ENCODE results near the gene APEH. TPM values are rescaled to one million over a fixed set of nuclear protein-coding genes. Genes with fewer than 3 reads are reported as not detected.

APEH gene
- total RNA-seq, 1 donor from 2014 or later: 141 TPM

- TF ChIP-seq, protein P1, sequence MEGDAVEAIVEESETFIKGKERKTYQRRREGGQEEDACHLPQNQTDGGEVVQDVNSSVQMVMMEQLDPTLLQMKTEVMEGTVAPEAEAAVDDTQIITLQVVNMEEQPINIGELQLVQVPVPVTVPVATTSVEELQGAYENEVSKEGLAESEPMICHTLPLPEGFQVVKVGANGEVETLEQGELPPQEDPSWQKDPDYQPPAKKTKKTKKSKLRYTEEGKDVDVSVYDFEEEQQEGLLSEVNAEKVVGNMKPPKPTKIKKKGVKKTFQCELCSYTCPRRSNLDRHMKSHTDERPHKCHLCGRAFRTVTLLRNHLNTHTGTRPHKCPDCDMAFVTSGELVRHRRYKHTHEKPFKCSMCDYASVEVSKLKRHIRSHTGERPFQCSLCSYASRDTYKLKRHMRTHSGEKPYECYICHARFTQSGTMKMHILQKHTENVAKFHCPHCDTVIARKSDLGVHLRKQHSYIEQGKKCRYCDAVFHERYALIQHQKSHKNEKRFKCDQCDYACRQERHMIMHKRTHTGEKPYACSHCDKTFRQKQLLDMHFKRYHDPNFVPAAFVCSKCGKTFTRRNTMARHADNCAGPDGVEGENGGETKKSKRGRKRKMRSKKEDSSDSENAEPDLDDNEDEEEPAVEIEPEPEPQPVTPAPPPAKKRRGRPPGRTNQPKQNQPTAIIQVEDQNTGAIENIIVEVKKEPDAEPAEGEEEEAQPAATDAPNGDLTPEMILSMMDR (IDR thresholded peaks at IDR 0.05; ENCODE audit: insufficient read depth, low read length, poor library complexity, severe bottlenecking): no peak
These were observed 12.9 kb upstream of the APEH start for GRCh38 chr3:49661281-49661680.

DNA sequence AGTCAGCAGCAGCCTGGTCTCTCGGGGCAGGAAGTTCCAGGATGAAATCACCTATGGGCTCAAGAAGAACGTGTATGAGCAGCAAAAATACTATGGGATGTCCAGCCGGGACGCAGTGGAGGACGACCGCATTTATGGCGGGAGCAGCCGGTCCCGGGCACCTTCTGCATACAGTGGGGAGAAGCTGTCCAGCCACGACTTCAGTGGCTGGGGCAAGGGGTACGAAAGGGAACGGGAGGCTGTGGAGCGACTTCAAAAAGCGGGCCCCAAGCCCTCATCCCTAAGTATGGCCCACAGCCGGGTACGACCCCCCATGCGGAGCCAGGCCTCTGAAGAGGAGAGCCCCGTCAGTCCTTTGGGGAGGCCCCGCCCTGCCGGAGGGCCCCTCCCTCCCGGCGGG lies 12.1 kb upstream of the APEH start:
- TF ChIP-seq, protein P1 (IDR thresholded peaks at IDR 0.05; ENCODE audit: insufficient read depth, low read length, poor library complexity, severe bottlenecking): no peak
- no peaks in the 10 kb centered on the region for H3K36me3 ChIP-seq (ENCODE audit: control insufficient read depth, insufficient read depth, low read length)
- no peak overlapping the region for H3K4me3 ChIP-seq (ENCODE audit: low read depth, low read length)
- peaks cover 9% of the 10 kb centered on the region for H3K27me3 ChIP-seq (ENCODE audit: control insufficient read depth, insufficient read depth, low read length)
- DNase-seq (ENCODE audit: low read depth): no peak

More at GRCh38 chr3:49661281-49661680, 12.9 kb upstream of the APEH start:
- Histone ChIP-seq H3K4me3 (ENCODE audit: low read depth, low read length) (no peak overlapping the region), H3K27me3 (ENCODE audit: control insufficient read depth, insufficient read depth, low read length) (peaks cover 14% of the 10 kb centered on the region), H3K36me3 (ENCODE audit: control insufficient read depth, insufficient read depth, low read length) (no peaks in the 10 kb centered on the region)
- no peak for DNase-seq (ENCODE audit: low read depth)

DNA sequence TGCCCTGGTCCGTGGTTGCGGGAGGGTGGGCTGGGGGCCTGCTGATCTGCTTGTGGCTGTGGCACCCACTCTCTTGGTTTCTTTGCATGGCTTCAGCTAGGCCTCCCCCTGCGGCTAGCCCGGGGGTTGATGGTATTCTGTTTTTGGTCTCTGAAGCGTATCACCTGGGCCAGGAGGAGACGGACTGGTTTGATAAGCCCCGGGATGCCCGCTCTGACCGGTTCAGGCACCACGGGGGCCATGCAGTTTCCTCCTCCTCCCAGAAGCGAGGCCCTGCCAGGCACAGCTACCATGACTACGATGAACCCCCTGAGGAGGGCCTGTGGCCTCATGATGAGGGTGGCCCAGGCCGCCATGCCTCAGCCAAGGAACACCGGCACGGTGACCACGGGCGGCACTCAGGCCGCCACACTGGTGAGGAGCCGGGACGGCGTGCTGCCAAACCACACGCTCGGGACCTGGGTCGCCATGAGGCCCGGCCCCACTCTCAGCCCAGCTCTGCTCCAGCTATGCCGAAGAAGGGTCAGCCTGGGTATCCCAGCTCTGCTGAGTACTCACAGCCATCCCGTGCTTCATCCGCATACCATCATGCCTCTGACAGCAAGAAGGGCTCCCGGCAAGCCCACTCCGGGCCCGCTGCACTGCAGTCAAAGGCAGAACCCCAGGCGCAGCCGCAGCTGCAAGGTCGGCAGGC lies 11.3 kb upstream of the APEH start:
- Histone ChIP-seq H3K27me3 (ENCODE audit: control insufficient read depth, insufficient read depth, low read length) (peaks cover 3% of the 10 kb centered on the region), H3K36me3 (ENCODE audit: control insufficient read depth, insufficient read depth, low read length) (no peaks in the 10 kb centered on the region), H3K4me3 (ENCODE audit: low read depth, low read length) (no peak overlapping the region)
- DNase-seq (ENCODE audit: low read depth): no peak
- TF ChIP-seq, protein P1 (IDR thresholded peaks at IDR 0.05; ENCODE audit: insufficient read depth, low read length, poor library complexity, severe bottlenecking): no peak

DNA sequence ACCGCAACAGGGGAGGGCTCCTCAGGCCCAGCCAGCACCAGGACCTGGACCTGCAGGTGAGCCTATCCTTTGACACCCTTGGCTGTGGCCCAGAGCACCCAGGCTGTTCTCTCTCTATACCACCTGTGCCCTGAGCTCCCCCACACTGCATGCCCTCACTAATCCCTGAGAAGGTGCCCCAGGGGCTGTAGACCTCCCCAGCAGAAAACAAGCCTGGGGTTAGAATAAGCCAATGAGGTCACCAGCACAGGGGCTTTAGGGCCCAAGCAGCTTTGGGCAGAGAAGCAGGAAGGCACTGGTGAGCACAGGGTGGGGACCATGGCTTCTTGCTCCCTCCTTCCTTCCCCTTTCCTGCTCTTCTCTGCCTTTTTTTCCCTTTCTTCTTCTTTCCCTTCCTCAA lies 10.3 kb upstream of the APEH start:
- TF ChIP-seq, protein P1 (IDR thresholded peaks at IDR 0.05; ENCODE audit: insufficient read depth, low read length, poor library complexity, severe bottlenecking): no peak
- Histone ChIP-seq H3K4me3 (ENCODE audit: low read depth, low read length) (no peak overlapping the region), H3K36me3 (ENCODE audit: control insufficient read depth, insufficient read depth, low read length) (no peaks in the 10 kb centered on the region), H3K27me3 (ENCODE audit: control insufficient read depth, insufficient read depth, low read length) (peaks cover 3% of the 10 kb centered on the region)
- no peak for DNase-seq (ENCODE audit: low read depth)

GRCh38 chr3:49664300-49664699 lies 9.9 kb upstream of the APEH start:
- DNase-seq (ENCODE audit: low read depth): no peak
- TF ChIP-seq, protein P1 (IDR thresholded peaks at IDR 0.05; ENCODE audit: insufficient read depth, low read length, poor library complexity, severe bottlenecking): no peak
- Histone ChIP-seq H3K4me3 (ENCODE audit: low read depth, low read length) (no peak overlapping the region), H3K27me3 (ENCODE audit: control insufficient read depth, insufficient read depth, low read length) (peaks cover 3% of the 10 kb centered on the region), H3K36me3 (ENCODE audit: control insufficient read depth, insufficient read depth, low read length) (no peaks in the 10 kb centered on the region)
